HepG2 (cell line): Measurements from ENCODE around the gene GCM1. TPM values are rescaled to one million over a fixed set of nuclear protein-coding genes. Genes with fewer than 3 reads are reported as not detected.

Experiments used
- CENPT ChIP-seq: sonication (generic); formaldehyde crosslinking; IDR thresholded peaks from 2 replicates; pipeline ENCODE4 v1.8.0; 2022; ENCODE audit warnings: low read depth, mild to moderate bottlenecking, moderate library complexity, missing genetic modification reagents
- ELF1 ChIP-seq: sonication (generic); formaldehyde crosslinking; IDR thresholded peaks from 2 replicates; pipeline ENCODE4 v1.4.0; 2020; ENCODE audit warnings: missing genetic modification reagents
- GLI4 ChIP-seq: sonication (generic); formaldehyde crosslinking; IDR thresholded peaks from 2 replicates; pipeline ENCODE4 v1.5.1; 2020; ENCODE audit warnings: missing genetic modification reagents, mild to moderate bottlenecking, moderate library complexity, borderline replicate concordance
- HOXA5 ChIP-seq: sonication (generic); formaldehyde crosslinking; IDR thresholded peaks from 2 replicates; pipeline ENCODE4 v1.4.0; 2020; ENCODE audit warnings: missing genetic modification reagents
- KMT2B ChIP-seq: IDR thresholded peaks from 2 replicates; pipeline ENCODE4 v1.6.1; 2016; ENCODE audit warnings: missing genetic modification reagents, missing compliant biosample characterization
- NR1H2 ChIP-seq: sonication (generic); formaldehyde crosslinking; IDR thresholded peaks from 2 replicates; pipeline ENCODE4 v1.8.1; 2022; ENCODE audit warnings: low read depth, missing genetic modification reagents, borderline replicate concordance
- POGZ ChIP-seq: sonication (generic); formaldehyde crosslinking; IDR thresholded peaks from 2 replicates; pipeline ENCODE4 v1.4.0; 2020; ENCODE audit warnings: mild to moderate bottlenecking, missing genetic modification reagents
- REL ChIP-seq: sonication (generic); formaldehyde crosslinking; conservative IDR thresholded peaks from 2 replicates; pipeline ENCODE4 v1.8.0; 2022; ENCODE audit warnings: mild to moderate bottlenecking, missing genetic modification reagents, moderate library complexity
- SUZ12 ChIP-seq: fragments of 150-350 bp; IDR thresholded peaks from 2 replicates; pipeline ENCODE4 v1.6.1; 2014; ENCODE audit warnings: low read depth, low read length
- TBX2 ChIP-seq: sonication (generic); formaldehyde crosslinking; IDR thresholded peaks from 2 replicates; pipeline ENCODE4 v1.5.0; 2020; ENCODE audit warnings: missing genetic modification reagents, mild to moderate bottlenecking, borderline replicate concordance
- YEATS4 ChIP-seq: sonication (generic); formaldehyde crosslinking; IDR thresholded peaks from 2 replicates; pipeline ENCODE4 v1.4.0; 2020; ENCODE audit warnings: missing genetic modification reagents, borderline replicate concordance
- ZBTB38 ChIP-seq: sonication (generic); formaldehyde crosslinking; IDR thresholded peaks from 2 replicates; pipeline ENCODE4 v1.5.1; 2020; ENCODE audit warnings: mild to moderate bottlenecking, missing genetic modification reagents
- ZNF256 ChIP-seq: sonication (generic); formaldehyde crosslinking; conservative IDR thresholded peaks from 2 replicates; pipeline ENCODE4 v1.4.0; 2020; ENCODE audit warnings: missing genetic modification reagents
- ZNF441 ChIP-seq: sonication (generic); formaldehyde crosslinking; IDR thresholded peaks from 2 replicates; pipeline ENCODE4 v1.7.0; 2021; ENCODE audit warnings: missing genetic modification reagents, borderline replicate concordance
- ZNF557 ChIP-seq: sonication (generic); formaldehyde crosslinking; IDR thresholded peaks from 2 replicates; pipeline ENCODE4 v1.4.0; 2020; ENCODE audit warnings: missing genetic modification reagents
- ZNF605 ChIP-seq: sonication (generic); formaldehyde crosslinking; IDR thresholded peaks from 2 replicates; pipeline ENCODE4 v1.8.0; 2022; ENCODE audit warnings: mild to moderate bottlenecking, missing genetic modification reagents
- ZNF644 ChIP-seq: IDR thresholded peaks from 2 replicates; pipeline ENCODE4 v1.6.1; 2016; ENCODE audit warnings: low read depth
- ZNF781 ChIP-seq: sonication (generic); formaldehyde crosslinking; IDR thresholded peaks from 2 replicates; pipeline ENCODE4 v1.5.1; 2020; ENCODE audit warnings: borderline replicate concordance, mild to moderate bottlenecking, missing genetic modification reagents; ENCODE audit errors: not compliant biosample characterization
- polyA plus RNA-seq, 8 experiments: library from polyadenylated mRNA; depleted of rRNA in 3 of 8; stranded (reverse) in 7 of 8; unstranded in 1 of 8; fragments of >200 nt; fragmentation: Illumina TruSeq in 4 of 8; extraction: Trizol in 4 of 8; gene quantifications; 2 replicates each; pipeline versions ENCODE4 v1.2.1 to v1.2.3, GENCODE V29; 2011 to 2016; ENCODE audit warnings: low read depth in 4 of 8, missing spikeins in 1 of 8, mixed read lengths in 1 of 8; ENCODE audit not compliant: insufficient read depth in 1 of 8
- total RNA-seq, 5 experiments: library from RNA; depleted of rRNA; stranded (reverse); fragments of >200 nt; fragmentation: Illumina TruSeq; extraction: Trizol; gene quantifications; 2 replicates each; pipeline ENCODE4 v1.2.3, GENCODE V29; 2016; ENCODE audit warnings: low read depth in 1 of 5
- TF ChIP-seq, protein P1 (sequence below): sonication (generic); formaldehyde crosslinking; IDR thresholded peaks from 2 replicates; pipeline ENCODE4 v1.5.1; 2020; ENCODE audit warnings: mild to moderate bottlenecking, missing genetic modification reagents, borderline replicate concordance
- TF ChIP-seq, protein P2 (sequence below): sonication (generic); formaldehyde crosslinking; IDR thresholded peaks from 2 replicates; pipeline ENCODE4 v1.4.0; 2020; ENCODE audit warnings: missing genetic modification reagents, borderline replicate concordance
- TF ChIP-seq, protein P3 (sequence below): sonication (generic); formaldehyde crosslinking; conservative IDR thresholded peaks from 2 replicates; pipeline ENCODE4 v1.4.0; 2020; ENCODE audit warnings: missing genetic modification reagents

Gene GCM1
- total and polyA plus RNA-seq, 2 of the 13 experiments (the other 11 are each of a cell fraction or from before 2014, with no cell fraction given), result 0.04 to 0.13 TPM

DNA sequence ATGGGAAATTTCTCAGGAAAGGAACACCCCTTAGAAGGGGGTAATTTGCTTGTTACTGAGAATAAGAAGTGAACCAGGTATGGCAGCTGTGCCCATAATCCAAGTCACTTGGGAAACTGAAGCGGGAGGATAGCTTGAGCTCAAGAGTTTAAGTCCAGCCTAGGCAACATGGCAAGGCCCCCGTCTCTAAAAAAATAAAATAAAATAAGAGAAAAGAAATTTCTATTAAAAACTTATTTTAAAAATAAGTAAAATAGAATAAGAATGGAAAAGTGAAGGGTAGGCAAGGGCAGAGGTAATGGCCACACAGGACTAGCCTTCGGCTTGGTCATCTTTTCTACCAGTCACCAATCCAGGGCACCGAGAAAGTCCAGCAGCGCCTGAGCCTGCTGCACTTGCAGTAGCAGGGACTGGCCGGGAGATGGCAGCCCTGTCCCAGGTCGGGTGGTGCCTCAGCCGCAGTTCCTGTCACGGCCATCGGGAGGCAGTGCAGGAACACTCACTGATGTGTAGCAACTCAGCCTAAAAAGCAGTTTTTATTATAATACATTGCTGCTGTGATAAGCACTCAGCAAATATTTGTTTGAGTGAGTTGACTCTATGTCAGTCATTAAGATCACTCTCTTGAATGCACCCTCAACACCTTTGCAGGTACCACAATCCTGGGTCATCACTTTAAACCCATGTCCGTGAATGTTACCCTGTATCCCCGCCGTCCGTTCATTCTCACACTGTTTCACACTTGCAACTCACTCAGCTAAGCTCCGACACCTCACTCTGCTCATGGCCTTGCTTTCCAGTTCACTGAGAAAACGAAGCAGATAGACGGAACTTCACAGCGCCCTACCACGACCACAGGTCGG is 23.2 kb upstream of the GCM1 start (continued):
- TF ChIP-seq, protein P1, sequence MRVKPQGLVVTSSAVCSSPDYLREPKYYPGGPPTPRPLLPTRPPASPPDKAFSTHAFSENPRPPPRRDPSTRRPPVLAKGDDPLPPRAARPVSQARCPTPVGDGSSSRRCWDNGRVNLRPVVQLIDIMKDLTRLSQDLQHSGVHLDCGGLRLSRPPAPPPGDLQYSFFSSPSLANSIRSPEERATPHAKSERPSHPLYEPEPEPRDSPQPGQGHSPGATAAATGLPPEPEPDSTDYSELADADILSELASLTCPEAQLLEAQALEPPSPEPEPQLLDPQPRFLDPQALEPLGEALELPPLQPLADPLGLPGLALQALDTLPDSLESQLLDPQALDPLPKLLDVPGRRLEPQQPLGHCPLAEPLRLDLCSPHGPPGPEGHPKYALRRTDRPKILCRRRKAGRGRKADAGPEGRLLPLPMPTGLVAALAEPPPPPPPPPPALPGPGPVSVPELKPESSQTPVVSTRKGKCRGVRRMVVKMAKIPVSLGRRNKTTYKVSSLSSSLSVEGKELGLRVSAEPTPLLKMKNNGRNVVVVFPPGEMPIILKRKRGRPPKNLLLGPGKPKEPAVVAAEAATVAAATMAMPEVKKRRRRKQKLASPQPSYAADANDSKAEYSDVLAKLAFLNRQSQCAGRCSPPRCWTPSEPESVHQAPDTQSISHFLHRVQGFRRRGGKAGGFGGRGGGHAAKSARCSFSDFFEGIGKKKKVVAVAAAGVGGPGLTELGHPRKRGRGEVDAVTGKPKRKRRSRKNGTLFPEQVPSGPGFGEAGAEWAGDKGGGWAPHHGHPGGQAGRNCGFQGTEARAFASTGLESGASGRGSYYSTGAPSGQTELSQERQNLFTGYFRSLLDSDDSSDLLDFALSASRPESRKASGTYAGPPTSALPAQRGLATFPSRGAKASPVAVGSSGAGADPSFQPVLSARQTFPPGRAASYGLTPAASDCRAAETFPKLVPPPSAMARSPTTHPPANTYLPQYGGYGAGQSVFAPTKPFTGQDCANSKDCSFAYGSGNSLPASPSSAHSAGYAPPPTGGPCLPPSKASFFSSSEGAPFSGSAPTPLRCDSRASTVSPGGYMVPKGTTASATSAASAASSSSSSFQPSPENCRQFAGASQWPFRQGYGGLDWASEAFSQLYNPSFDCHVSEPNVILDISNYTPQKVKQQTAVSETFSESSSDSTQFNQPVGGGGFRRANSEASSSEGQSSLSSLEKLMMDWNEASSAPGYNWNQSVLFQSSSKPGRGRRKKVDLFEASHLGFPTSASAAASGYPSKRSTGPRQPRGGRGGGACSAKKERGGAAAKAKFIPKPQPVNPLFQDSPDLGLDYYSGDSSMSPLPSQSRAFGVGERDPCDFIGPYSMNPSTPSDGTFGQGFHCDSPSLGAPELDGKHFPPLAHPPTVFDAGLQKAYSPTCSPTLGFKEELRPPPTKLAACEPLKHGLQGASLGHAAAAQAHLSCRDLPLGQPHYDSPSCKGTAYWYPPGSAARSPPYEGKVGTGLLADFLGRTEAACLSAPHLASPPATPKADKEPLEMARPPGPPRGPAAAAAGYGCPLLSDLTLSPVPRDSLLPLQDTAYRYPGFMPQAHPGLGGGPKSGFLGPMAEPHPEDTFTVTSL (CRISPR knock-in tag), result no peak
- TF ChIP-seq ZNF644 (CRISPR knock-in tag) (no peak), ZNF605 (peak; percentile 75), CENPT (CRISPR knock-in tag) (no peak), ELF1 (CRISPR knock-in tag) (peak; percentile 51; the same call in 1 of the 2 replicates), KMT2B (no peak), ZBTB38 (no peak), ZNF781 (CRISPR knock-in tag) (no peak), TBX2 (CRISPR knock-in tag) (no peak), SUZ12 (no peak), NR1H2 (no peak), ZNF256 (CRISPR knock-in tag) (no peak), GLI4 (CRISPR knock-in tag) (no peak), ZNF441 (CRISPR knock-in tag) (no peak), REL (CRISPR knock-in tag) (no peak), ZNF557 (CRISPR knock-in tag) (no peak), POGZ (CRISPR knock-in tag) (0 out of 2 replicates have a peak, but pooled peaks have one; percentile 46), HOXA5 (CRISPR knock-in tag) (0 out of 2 replicates have a peak, but pooled peaks have one; percentile 53), YEATS4 (no peak)
- TF ChIP-seq, protein P2, sequence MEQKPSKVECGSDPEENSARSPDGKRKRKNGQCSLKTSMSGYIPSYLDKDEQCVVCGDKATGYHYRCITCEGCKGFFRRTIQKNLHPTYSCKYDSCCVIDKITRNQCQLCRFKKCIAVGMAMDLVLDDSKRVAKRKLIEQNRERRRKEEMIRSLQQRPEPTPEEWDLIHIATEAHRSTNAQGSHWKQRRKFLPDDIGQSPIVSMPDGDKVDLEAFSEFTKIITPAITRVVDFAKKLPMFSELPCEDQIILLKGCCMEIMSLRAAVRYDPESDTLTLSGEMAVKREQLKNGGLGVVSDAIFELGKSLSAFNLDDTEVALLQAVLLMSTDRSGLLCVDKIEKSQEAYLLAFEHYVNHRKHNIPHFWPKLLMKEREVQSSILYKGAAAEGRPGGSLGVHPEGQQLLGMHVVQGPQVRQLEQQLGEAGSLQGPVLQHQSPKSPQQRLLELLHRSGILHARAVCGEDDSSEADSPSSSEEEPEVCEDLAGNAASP (CRISPR knock-in tag), result peak; percentile 82
- TF ChIP-seq, protein P3, sequence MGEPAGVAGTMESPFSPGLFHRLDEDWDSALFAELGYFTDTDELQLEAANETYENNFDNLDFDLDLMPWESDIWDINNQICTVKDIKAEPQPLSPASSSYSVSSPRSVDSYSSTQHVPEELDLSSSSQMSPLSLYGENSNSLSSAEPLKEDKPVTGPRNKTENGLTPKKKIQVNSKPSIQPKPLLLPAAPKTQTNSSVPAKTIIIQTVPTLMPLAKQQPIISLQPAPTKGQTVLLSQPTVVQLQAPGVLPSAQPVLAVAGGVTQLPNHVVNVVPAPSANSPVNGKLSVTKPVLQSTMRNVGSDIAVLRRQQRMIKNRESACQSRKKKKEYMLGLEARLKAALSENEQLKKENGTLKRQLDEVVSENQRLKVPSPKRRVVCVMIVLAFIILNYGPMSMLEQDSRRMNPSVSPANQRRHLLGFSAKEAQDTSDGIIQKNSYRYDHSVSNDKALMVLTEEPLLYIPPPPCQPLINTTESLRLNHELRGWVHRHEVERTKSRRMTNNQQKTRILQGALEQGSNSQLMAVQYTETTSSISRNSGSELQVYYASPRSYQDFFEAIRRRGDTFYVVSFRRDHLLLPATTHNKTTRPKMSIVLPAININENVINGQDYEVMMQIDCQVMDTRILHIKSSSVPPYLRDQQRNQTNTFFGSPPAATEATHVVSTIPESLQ (CRISPR knock-in tag), result 0 out of 2 replicates have a peak, but pooled peaks have one; percentile 81
